PC-9 (cell line): ENCODE data around the gene NKIRAS1. TPM values are rescaled to one million over a fixed set of nuclear protein-coding genes. Genes with fewer than 3 reads are reported as not detected.

Experiments used
- BruUV-seq: library from RNA; stranded (reverse); fragments of 400-500 nt; replicated peaks from 2 replicates; lab custom pipeline; 2021; lab: Mats Ljungman, UMichigan
- CTCF ChIA-PET: fragments of 300-600 bp; sonication (Branson Sonifier 250); formaldehyde crosslinking; loops from one replicate; lab custom pipeline; 2022; ENCODE audit warnings: antibody characterized with exemption; lab: Charles Lee
- POLR2A ChIA-PET: fragments of 300-600 bp; sonication (Branson Sonifier 250); formaldehyde crosslinking; loops from one replicate; lab custom pipeline; 2022; ENCODE audit warnings: antibody characterized with exemption; ENCODE audit not compliant: unreplicated experiment; lab: Charles Lee
- DNase-seq, 2 experiments: peaks; one replicate each; pipeline versions ENCODE4 v3.0.0 to v3.0.0-alpha.2; 2015 to 2022; ENCODE audit warnings: mixed read lengths in 1 of 2
- H2AFZ ChIP-seq: fragments of 200-600 bp; sonication (generic); 2 replicates; pipeline ENCODE4 v1.8.1; 2017; ENCODE audit warnings: antibody characterized with exemption
- H3F3A ChIP-seq: fragments of 200-600 bp; sonication (generic); 2 replicates; pipeline ENCODE4 v1.8.1; 2017; ENCODE audit warnings: antibody characterized with exemption, mild to moderate bottlenecking, low read depth; ENCODE audit not compliant: insufficient read depth
- H3K27ac ChIP-seq: fragments of 200-600 bp; sonication (generic); 2 replicates; pipeline ENCODE4 v1.6.1; 2016; ENCODE audit warnings: mixed run types
- H3K27me3 ChIP-seq: fragments of 200-600 bp; sonication (generic); 2 replicates; pipeline ENCODE4 v1.6.1; 2016; ENCODE audit warnings: low read depth, mixed run types; ENCODE audit not compliant: insufficient read depth
- H3K36me3 ChIP-seq: fragments of 200-600 bp; sonication (generic); 2 replicates; pipeline ENCODE4 v1.6.1; 2016; ENCODE audit warnings: low read depth, mixed run types
- H3K4me1 ChIP-seq: fragments of 200-600 bp; sonication (generic); replicated peaks from 2 replicates; pipeline ENCODE4 v1.6.1; 2016; ENCODE audit warnings: mixed run types; ENCODE audit not compliant: insufficient read depth
- H3K4me2 ChIP-seq: fragments of 200-600 bp; sonication (generic); 2 replicates; pipeline ENCODE4 v1.6.1; 2017; ENCODE audit warnings: mixed run types
- H3K4me3 ChIP-seq: fragments of 200-600 bp; sonication (generic); 2 replicates; pipeline ENCODE4 v1.6.1; 2016; ENCODE audit warnings: mixed run types
- H3K79me2 ChIP-seq: fragments of 200-600 bp; sonication (generic); 2 replicates; pipeline ENCODE4 v1.6.1; 2017; ENCODE audit warnings: low read depth, mixed run types
- H3K9me2 ChIP-seq: fragments of 200-600 bp; sonication (generic); 2 replicates; pipeline ENCODE4 v1.8.1; 2017; ENCODE audit warnings: mild to moderate bottlenecking; ENCODE audit not compliant: insufficient read depth
- H3K9me3 ChIP-seq: fragments of 200-600 bp; sonication (generic); 2 replicates; pipeline ENCODE4 v1.8.1; 2016; ENCODE audit warnings: low read depth; ENCODE audit not compliant: insufficient read depth
- H4K20me1 ChIP-seq: fragments of 200-600 bp; sonication (generic); 2 replicates; pipeline ENCODE4 v1.8.1; 2017; ENCODE audit not compliant: insufficient read depth
- CTCF ChIP-seq: fragments of 200-600 bp; sonication (generic); conservative IDR thresholded peaks from 2 replicates; pipeline ENCODE4 v1.6.1; 2017; ENCODE audit warnings: mixed run types, antibody characterized with exemption, mild to moderate bottlenecking, moderate library complexity
- EZH2 ChIP-seq: fragments of 200-600 bp; sonication (generic); IDR thresholded peaks from 2 replicates; pipeline ENCODE4 v1.8.0; 2017; ENCODE audit warnings: antibody characterized with exemption, low read depth
- intact Hi-C: fragments of 100-400 bp; cut with micrococcal nuclease; formaldehyde crosslinking; loops from one replicate; pipeline ENCODE4 v1.10.0; 2022; ENCODE audit not compliant: unreplicated experiment
- total RNA-seq: library from RNA; stranded (reverse); gene quantifications from 2 replicates; pipeline ENCODE4 v1.2.3, GENCODE V29; 2021

The NKIRAS1 gene
- total RNA-seq, 1 experiment from 2014 or later = 8.6 TPM

GRCh38 chr3:23900744-23901143, 16.0 kb downstream of the NKIRAS1 start:
- DNase-seq = no peak
- no TSS peak for BruUV-seq
- no peaks in the 10 kb centered on the region for H3K9me2 ChIP-seq
- TF ChIP-seq EZH2 (no peak), CTCF (no peak)
- ChIA-PET POLR2A (no interaction called here), CTCF (interaction anchor here (0.7 kb wide), 1 partner anchor 12 kb away, joined by 12 read pairs; no protein-coding TSS in a partner anchor)
- 0 out of 2 replicates have a peak, but pooled peaks cover 3% of the 10 kb centered on the region for H3K79me2 ChIP-seq
- H3K9me3 ChIP-seq = no peaks in the 10 kb centered on the region
- no peak overlapping the region for H2AFZ ChIP-seq
- H3K4me3 ChIP-seq = no peak overlapping the region
- H3K4me2 ChIP-seq = no peak overlapping the region
- H3F3A ChIP-seq = 0 out of 2 replicates have a peak, but pooled peaks cover 3% of the 10 kb centered on the region
- peaks cover 29% of the 10 kb centered on the region for H3K36me3 ChIP-seq
- no peaks in the 10 kb centered on the region for H4K20me1 ChIP-seq
- H3K27me3 ChIP-seq = no peaks in the 10 kb centered on the region
- intact Hi-C loops = no loop called here
- H3K27ac ChIP-seq = no peak overlapping the region
- H3K4me1 ChIP-seq = no peaks in the 10 kb centered on the region; the same call in 1 of the 2 replicates

- intact Hi-C loops = no loop called here
- H3K4me1 ChIP-seq = no peaks in the 10 kb centered on the region
- CTCF ChIA-PET = no interaction called here
- no peaks in the 10 kb centered on the region for H3K27me3 ChIP-seq
- peaks cover 61% of the 10 kb centered on the region for H3K36me3 ChIP-seq
- TF ChIP-seq CTCF (no peak), EZH2 (no peak)
- POLR2A ChIA-PET = no interaction called here
- peaks cover 27% of the 10 kb centered on the region; the same call in 1 of the 2 replicates for H3F3A ChIP-seq
- peaks cover 23% of the 10 kb centered on the region for H3K79me2 ChIP-seq
- H3K9me2 ChIP-seq = no peaks in the 10 kb centered on the region
- no TSS peak for BruUV-seq
- H3K4me2 ChIP-seq = no peak overlapping the region
- H3K4me3 ChIP-seq = no peak overlapping the region
- no peak for DNase-seq
- H4K20me1 ChIP-seq = peaks cover 13% of the 10 kb centered on the region; the same call in 1 of the 2 replicates
- no peak overlapping the region for H2AFZ ChIP-seq
- no peak overlapping the region for H3K27ac ChIP-seq
- H3K9me3 ChIP-seq = no peaks in the 10 kb centered on the region
Measured at GRCh38 chr3:23895181-23895580, 21.6 kb downstream of the NKIRAS1 start.

- H2AFZ ChIP-seq = no peak overlapping the region
- H3K9me3 ChIP-seq = no peaks in the 10 kb centered on the region
- H3F3A ChIP-seq = peaks cover 32% of the 10 kb centered on the region; the same call in 1 of the 2 replicates
- peaks cover 29% of the 10 kb centered on the region for H3K79me2 ChIP-seq
- H3K36me3 ChIP-seq = peaks cover 59% of the 10 kb centered on the region
- ChIA-PET POLR2A (no interaction called here), CTCF (no interaction called here)
- intact Hi-C loops = no loop called here
- TF ChIP-seq EZH2 (no peak), CTCF (no peak)
- H3K4me1 ChIP-seq = 0 out of 2 replicates have a peak, but pooled peaks cover 2% of the 10 kb centered on the region
- BruUV-seq = no TSS peak
- no peak overlapping the region for H3K27ac ChIP-seq
- H3K4me3 ChIP-seq = no peak overlapping the region
- no peak overlapping the region for H3K4me2 ChIP-seq
- no peak for DNase-seq
- no peaks in the 10 kb centered on the region for H3K27me3 ChIP-seq
- H4K20me1 ChIP-seq = peaks cover 16% of the 10 kb centered on the region; the same call in 1 of the 2 replicates
- H3K9me2 ChIP-seq = no peaks in the 10 kb centered on the region
Measured at GRCh38 chr3:23894254-23895061, 22.3 kb downstream of the NKIRAS1 start.
